ENCODE measurements around the gene STXBP4.

Gene STXBP4

DNA sequence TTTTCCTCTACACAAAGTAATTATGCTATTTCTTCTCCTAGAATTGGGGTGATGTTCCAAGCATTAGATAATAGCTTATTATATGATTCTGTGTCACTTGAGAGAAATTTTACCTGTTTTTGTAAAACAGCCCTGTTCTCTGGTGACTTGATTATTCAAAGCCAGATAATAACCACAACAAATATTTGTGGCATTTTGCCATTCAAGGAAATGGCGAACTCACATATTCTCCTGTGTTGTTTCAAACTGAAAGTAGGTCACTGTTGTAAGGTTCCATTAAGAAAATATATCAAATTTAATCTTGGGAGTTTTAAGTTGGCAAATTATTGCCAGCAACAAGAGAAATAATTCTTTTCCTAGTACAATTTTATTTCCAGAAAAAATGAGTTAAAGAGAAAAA is 124.8 kb downstream of the STXBP4 start:
- no peak overlapping the region for H3K4me3 ChIP-seq (ENCODE audit: low read depth, low read length, poor library complexity, severe bottlenecking)
- no peaks in the 10 kb centered on the region for H3K79me2 ChIP-seq (ENCODE audit: insufficient read depth, low read length)
- no peak overlapping the region for H3K4me2 ChIP-seq (ENCODE audit: low read length)

DNA sequence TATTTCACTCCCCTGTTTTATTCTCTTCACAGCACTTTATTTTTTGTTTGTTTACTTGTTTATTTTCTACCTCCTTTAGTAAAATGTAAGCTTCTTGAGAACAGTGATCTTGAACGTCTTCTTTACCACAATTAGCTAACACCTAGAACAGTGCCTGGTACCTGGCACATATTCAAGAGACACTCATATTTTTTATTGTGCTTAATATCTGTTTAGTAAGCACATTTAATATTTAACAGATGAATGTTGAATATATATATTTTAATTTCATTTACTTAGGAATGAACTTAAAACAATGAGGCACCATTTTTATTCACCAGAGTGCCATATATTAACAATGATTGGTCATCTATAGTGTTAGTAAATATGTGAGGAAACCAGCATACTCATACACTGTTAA is 130.2 kb downstream of the STXBP4 start:
- no peak overlapping the region for H3K4me2 ChIP-seq (ENCODE audit: low read length)
- no peaks in the 10 kb centered on the region for H3K36me3 ChIP-seq (ENCODE audit: insufficient read depth, low read length)
- no peaks in the 10 kb centered on the region for H3F3A ChIP-seq (ENCODE audit: insufficient read depth, low read length)
- TF ChIP-seq, protein P1, sequence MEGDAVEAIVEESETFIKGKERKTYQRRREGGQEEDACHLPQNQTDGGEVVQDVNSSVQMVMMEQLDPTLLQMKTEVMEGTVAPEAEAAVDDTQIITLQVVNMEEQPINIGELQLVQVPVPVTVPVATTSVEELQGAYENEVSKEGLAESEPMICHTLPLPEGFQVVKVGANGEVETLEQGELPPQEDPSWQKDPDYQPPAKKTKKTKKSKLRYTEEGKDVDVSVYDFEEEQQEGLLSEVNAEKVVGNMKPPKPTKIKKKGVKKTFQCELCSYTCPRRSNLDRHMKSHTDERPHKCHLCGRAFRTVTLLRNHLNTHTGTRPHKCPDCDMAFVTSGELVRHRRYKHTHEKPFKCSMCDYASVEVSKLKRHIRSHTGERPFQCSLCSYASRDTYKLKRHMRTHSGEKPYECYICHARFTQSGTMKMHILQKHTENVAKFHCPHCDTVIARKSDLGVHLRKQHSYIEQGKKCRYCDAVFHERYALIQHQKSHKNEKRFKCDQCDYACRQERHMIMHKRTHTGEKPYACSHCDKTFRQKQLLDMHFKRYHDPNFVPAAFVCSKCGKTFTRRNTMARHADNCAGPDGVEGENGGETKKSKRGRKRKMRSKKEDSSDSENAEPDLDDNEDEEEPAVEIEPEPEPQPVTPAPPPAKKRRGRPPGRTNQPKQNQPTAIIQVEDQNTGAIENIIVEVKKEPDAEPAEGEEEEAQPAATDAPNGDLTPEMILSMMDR (IDR thresholded peaks at IDR 0.05; ENCODE audit: low read length) = no peak
- no peak for TF ChIP-seq EZH2 (IDR thresholded peaks at IDR 0.05; ENCODE audit: borderline replicate concordance, low read length)
- no peaks in the 10 kb centered on the region for H3K9me2 ChIP-seq (ENCODE audit: low read depth, low read length)
- no peak overlapping the region for H3K27ac ChIP-seq (ENCODE audit: low read depth, low read length, poor library complexity, severe bottlenecking)
- H3K27me3 ChIP-seq (ENCODE audit: insufficient read depth, low read length) = no peaks in the 10 kb centered on the region
- no peaks in the 10 kb centered on the region for H3K79me2 ChIP-seq (ENCODE audit: insufficient read depth, low read length)
- no peaks in the 10 kb centered on the region for H3K4me1 ChIP-seq (ENCODE audit: insufficient read depth, low read length, severe bottlenecking)
- no peaks in the 10 kb centered on the region for H3K9me3 ChIP-seq (ENCODE audit: low read length)
- no peak overlapping the region for H2AFZ ChIP-seq (ENCODE audit: low read length)
- H3K9ac ChIP-seq (ENCODE audit: low read length) = no peak overlapping the region
- H4K20me1 ChIP-seq (ENCODE audit: insufficient read depth, low read length) = no peaks in the 10 kb centered on the region
- H3K4me3 ChIP-seq (ENCODE audit: low read depth, low read length, poor library complexity, severe bottlenecking) = no peak overlapping the region

More for the DNA sequence above, 124.8 kb downstream of the STXBP4 start:
- no peaks in the 10 kb centered on the region for H3K27me3 ChIP-seq (ENCODE audit: insufficient read depth, low read length)
- H3K9me2 ChIP-seq (ENCODE audit: low read depth, low read length) = no peaks in the 10 kb centered on the region
- no peaks in the 10 kb centered on the region for H3F3A ChIP-seq (ENCODE audit: insufficient read depth, low read length)
- TF ChIP-seq, protein P1 (IDR thresholded peaks at IDR 0.05; ENCODE audit: low read length) = no peak
- no peak for TF ChIP-seq EZH2 (IDR thresholded peaks at IDR 0.05; ENCODE audit: borderline replicate concordance, low read length)
- no peaks in the 10 kb centered on the region for H3K9me3 ChIP-seq (ENCODE audit: low read length)
- H4K20me1 ChIP-seq (ENCODE audit: insufficient read depth, low read length) = no peaks in the 10 kb centered on the region
- no peak overlapping the region for H3K9ac ChIP-seq (ENCODE audit: low read length)
- peaks cover 4% of the 10 kb centered on the region for H3K4me1 ChIP-seq (ENCODE audit: insufficient read depth, low read length, severe bottlenecking)
- H3K27ac ChIP-seq (ENCODE audit: low read depth, low read length, poor library complexity, severe bottlenecking) = no peak overlapping the region
- no peak overlapping the region for H2AFZ ChIP-seq (ENCODE audit: low read length)
- no peaks in the 10 kb centered on the region for H3K36me3 ChIP-seq (ENCODE audit: insufficient read depth, low read length)

DNA sequence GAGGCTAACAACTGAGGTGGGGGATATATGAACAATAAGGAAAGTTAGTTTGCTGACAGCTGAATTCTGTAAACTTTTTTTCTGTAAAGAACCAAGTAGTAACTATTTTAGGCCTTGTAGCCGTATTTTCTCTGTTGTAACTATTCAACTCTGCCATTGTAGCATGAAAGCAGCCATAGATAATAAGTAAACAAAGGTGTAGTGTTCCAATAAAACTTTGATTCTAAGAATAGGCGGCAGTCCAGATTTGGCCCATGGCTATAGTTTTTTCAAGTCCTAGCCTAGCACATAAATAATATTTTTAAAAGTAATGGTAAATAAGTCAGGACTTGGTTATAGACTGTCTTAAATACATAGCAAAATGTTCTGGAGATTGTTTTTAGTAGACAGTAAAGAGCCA is 142.0 kb downstream of the STXBP4 start:
- no peaks in the 10 kb centered on the region for H3K4me1 ChIP-seq (ENCODE audit: insufficient read depth, low read length, severe bottlenecking)
- H3K4me3 ChIP-seq (ENCODE audit: low read depth, low read length, poor library complexity, severe bottlenecking) = no peak overlapping the region
- no peak overlapping the region for H2AFZ ChIP-seq (ENCODE audit: low read length)
- no peaks in the 10 kb centered on the region for H3K9me3 ChIP-seq (ENCODE audit: low read length)
- H3K36me3 ChIP-seq (ENCODE audit: insufficient read depth, low read length) = no peaks in the 10 kb centered on the region
- H3K27ac ChIP-seq (ENCODE audit: low read depth, low read length, poor library complexity, severe bottlenecking) = no peak overlapping the region
- H3K4me2 ChIP-seq (ENCODE audit: low read length) = no peak overlapping the region
- H3K9ac ChIP-seq (ENCODE audit: low read length) = no peak overlapping the region
- H3K27me3 ChIP-seq (ENCODE audit: insufficient read depth, low read length) = no peaks in the 10 kb centered on the region
- TF ChIP-seq, protein P1 (IDR thresholded peaks at IDR 0.05; ENCODE audit: low read length) = no peak
- no peaks in the 10 kb centered on the region for H3K9me2 ChIP-seq (ENCODE audit: low read depth, low read length)
- H3F3A ChIP-seq (ENCODE audit: insufficient read depth, low read length) = no peaks in the 10 kb centered on the region
- H3K79me2 ChIP-seq (ENCODE audit: insufficient read depth, low read length) = no peaks in the 10 kb centered on the region
- H4K20me1 ChIP-seq (ENCODE audit: insufficient read depth, low read length) = no peaks in the 10 kb centered on the region

Data from OCI-LY1 (cell line).